Endothelial cell of umbilical vein (primary cell): ENCODE measurements around the gene NTN1. TPM values are rescaled to one million over a fixed set of nuclear protein-coding genes. Genes with fewer than 3 reads are reported as not detected.

Experiments
- BruUV-seq: library from RNA; stranded (reverse); fragments of 400-500 nt; replicated peaks from 2 replicates; lab custom pipeline; 2021; lab: Mats Ljungman, UMichigan
- CTCF ChIA-PET: fragments of 300-600, 350-600 bp; sonication (Branson Sonifier 250); formaldehyde crosslinking; loops from one replicate; lab custom pipeline; 2021; ENCODE audit warnings: antibody characterized with exemption, inconsistent platforms; lab: Charles Lee
- POLR2A ChIA-PET: fragments of 300-600, 350-600 bp; sonication (Branson Sonifier 250); formaldehyde crosslinking; loops from one replicate; lab custom pipeline; 2021; ENCODE audit warnings: antibody characterized with exemption, inconsistent platforms; lab: Charles Lee
- DNase-seq: peaks from one replicate; pipeline ENCODE4 v3.0.0-alpha.2; 2011; ENCODE audit warnings: low read depth, low spot score
- FAIRE-seq: peaks from 2 replicates; lab custom pipeline; 2011; peaks lifted over from hg19 to GRCh38; lab: Jason Lieb, UNC
- H2AFZ ChIP-seq: 2 replicates; pipeline ENCODE4 v1.6.0; 2012; ENCODE audit warnings: low read depth, low read length, control low read depth, inconsistent platforms
- H3K27ac ChIP-seq: 2 replicates; pipeline ENCODE4 v1.5.1; 2011; ENCODE audit warnings: low read depth, mild to moderate bottlenecking, control low read depth, low read length, moderate library complexity; ENCODE audit not compliant: insufficient read depth
- H3K27me3 ChIP-seq, 2 experiments: 2 replicates each; pipeline versions ENCODE4 v1.6.0 to v1.6.1; 2011; ENCODE audit warnings: low read length in 2 of 2, mixed read lengths in 1 of 2; ENCODE audit not compliant: control insufficient read depth in 2 of 2, insufficient read depth in 2 of 2
- H3K36me3 ChIP-seq, 2 experiments: 2 replicates in 1 of 2; 3 replicates in 1 of 2; pipeline ENCODE4 v1.5.1; 2011; ENCODE audit warnings: low read length in 2 of 2, mild to moderate bottlenecking in 1 of 2, moderate library complexity in 1 of 2; ENCODE audit not compliant: control insufficient read depth in 2 of 2, insufficient read depth in 2 of 2; ENCODE audit errors: extremely low read depth in 1 of 2
- H3K4me1 ChIP-seq: 3 replicates; pipeline ENCODE4 v1.5.1; 2011; ENCODE audit warnings: mild to moderate bottlenecking, low read length; ENCODE audit not compliant: control insufficient read depth, insufficient read depth; ENCODE audit errors: extremely low read depth
- H3K4me2 ChIP-seq: 2 replicates; pipeline ENCODE4 v1.6.1; 2011; ENCODE audit warnings: low read length, control low read depth, mixed read lengths; ENCODE audit not compliant: insufficient read depth
- H3K4me3 ChIP-seq, 3 experiments: fragments of 200-600 bp in 1 of 3; sonication (generic), shearing (Covaris generic) in 1 of 3; replicated peaks in 1 of 3; 2 replicates each; pipeline ENCODE4 v1.5.1; 2011 to 2016; ENCODE audit warnings: control low read depth in 3 of 3, low read length in 3 of 3, mild to moderate bottlenecking in 2 of 3, inconsistent platforms in 1 of 3, low read depth in 1 of 3, moderate library complexity in 1 of 3; ENCODE audit not compliant: insufficient read depth in 1 of 3
- H3K79me2 ChIP-seq: 2 replicates; pipeline ENCODE4 v1.6.0; 2012; ENCODE audit warnings: low read length, inconsistent platforms; ENCODE audit not compliant: control insufficient read depth, insufficient read depth
- H3K9ac ChIP-seq: replicated peaks from 2 replicates; pipeline ENCODE3; 2011; ENCODE audit warnings: low read length, control low read depth; ENCODE audit not compliant: insufficient read depth; ENCODE audit errors: extremely low read depth
- H3K9me1 ChIP-seq: replicated peaks from 3 replicates; pipeline ENCODE4 v1.6.0; 2011; ENCODE audit warnings: mild to moderate bottlenecking, low read length; ENCODE audit not compliant: control insufficient read depth, insufficient read depth; ENCODE audit errors: extremely low read depth
- H3K9me3 ChIP-seq: replicated peaks from 2 replicates; pipeline ENCODE4 v1.5.1; 2012; ENCODE audit warnings: low read length, inconsistent platforms; ENCODE audit not compliant: control insufficient read depth, insufficient read depth
- H4K20me1 ChIP-seq: replicated peaks from 2 replicates; pipeline ENCODE3; 2011; ENCODE audit warnings: mild to moderate bottlenecking, low read length; ENCODE audit not compliant: control insufficient read depth, insufficient read depth; ENCODE audit errors: extremely low read depth
- EZH2 ChIP-seq: IDR thresholded peaks from 2 replicates; pipeline ENCODE4 v1.6.1; 2012; ENCODE audit warnings: borderline replicate concordance, low read depth, mild to moderate bottlenecking, moderate library complexity, low read length, inconsistent platforms; ENCODE audit not compliant: severe bottlenecking
- FOS ChIP-seq: IDR thresholded peaks from 2 replicates; pipeline ENCODE4 v1.6.1; 2011; ENCODE audit warnings: mild to moderate bottlenecking, low read length, moderate library complexity, borderline replicate concordance; ENCODE audit not compliant: insufficient read depth
- GATA2 ChIP-seq: IDR thresholded peaks from 2 replicates; pipeline ENCODE4 v1.7.0; 2011; ENCODE audit warnings: low read depth, mild to moderate bottlenecking, moderate library complexity, mixed read lengths, low read length; ENCODE audit not compliant: insufficient read length, insufficient read depth
- JUN ChIP-seq: IDR thresholded peaks from 2 replicates; pipeline ENCODE4 v1.6.1; 2011; ENCODE audit warnings: borderline replicate concordance, low read depth; ENCODE audit not compliant: insufficient read length, insufficient read depth
- MYC ChIP-seq: IDR thresholded peaks from one replicate; pipeline ENCODE4 v1.6.1; 2011; ENCODE audit warnings: mild to moderate bottlenecking, low read depth, low read length
- POLR2A ChIP-seq: IDR thresholded peaks from 2 replicates; pipeline ENCODE4 v1.6.1; 2012; ENCODE audit warnings: low read depth, mild to moderate bottlenecking, control low read depth, low read length
- POLR2AphosphoS5 ChIP-seq: IDR thresholded peaks from 2 replicates; pipeline ENCODE4 v1.6.1; 2012; ENCODE audit warnings: low read depth, mild to moderate bottlenecking, control low read depth, low read length, moderate library complexity; ENCODE audit not compliant: insufficient read depth
- dilution Hi-C: fragments of 300-500 bp; cut with MboI; formaldehyde crosslinking; loops from one replicate; pipeline ENCODE4 v1.15.0; 2019; ENCODE audit warnings: low sequenced_read_pairs; ENCODE audit not compliant: extremely low pct_ligation_motif_present
- intact Hi-C: fragments of 100-400 bp; cut with micrococcal nuclease; formaldehyde crosslinking; loops from one replicate; pipeline ENCODE4 v1.10.0; 2022
- polyA plus RNA-seq, 4 experiments: library from polyadenylated mRNA; depleted of rRNA in 3 of 4; stranded (reverse) in 3 of 4; unstranded in 1 of 4; fragments of >200 nt; gene quantifications; 2 replicates each; pipeline versions ENCODE4 v1.2.1 to v1.2.3, GENCODE V29; 2011 to 2012; ENCODE audit warnings: missing spikeins in 1 of 4
- total RNA-seq: library from RNA; stranded (reverse); gene quantifications from 2 replicates; pipeline ENCODE4 v1.2.3, GENCODE V29; 2021
- TF ChIP-seq, protein P1 (sequence below), 2 donors: IDR thresholded peaks; 1 replicate in 1 of 2; 2 replicates in 1 of 2; pipeline ENCODE4 v1.5.1; 2011; ENCODE audit warnings: low read length in 2 of 2, mild to moderate bottlenecking in 2 of 2, moderate library complexity in 2 of 2, control low read depth in 1 of 2, inconsistent platforms in 1 of 2, low read depth in 1 of 2; ENCODE audit not compliant: insufficient read depth in 1 of 2; ENCODE audit errors: extremely low read depth in 1 of 2
- TF ChIP-seq, protein P2 (sequence below): IDR thresholded peaks from 2 replicates; pipeline ENCODE4 v1.6.1; 2011; ENCODE audit not compliant: insufficient read depth, insufficient read length

NTN1 gene
- total and polyA plus RNA-seq, 2 donors (not counting 3 experiments of a cell fraction or from before 2014, with no cell fraction given), result 0.10 to 0.18 TPM

DNA sequence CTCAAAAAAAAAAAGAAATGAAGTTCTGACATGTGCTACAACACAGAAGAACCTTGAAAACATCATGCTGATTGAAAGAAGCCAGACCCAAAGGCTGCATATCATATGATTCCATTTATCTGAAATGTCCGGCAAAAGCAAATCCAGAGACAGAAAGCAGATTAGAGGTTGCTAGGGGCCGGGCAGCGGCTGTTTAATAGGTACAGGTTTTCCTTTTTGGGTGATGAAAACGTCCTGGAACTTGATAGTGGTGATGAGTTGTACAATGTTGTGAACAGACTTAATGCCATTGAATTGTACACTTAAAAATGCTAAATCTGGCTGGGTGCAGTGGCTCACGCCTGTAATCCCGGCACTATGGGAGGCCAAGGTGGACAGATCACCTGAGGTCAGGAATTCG is 166.5 kb downstream of the NTN1 start:
- no peak overlapping the region for H2AFZ ChIP-seq
- no peaks in the 10 kb centered on the region for H3K9me3 ChIP-seq
- H3K9me1 ChIP-seq, result no peaks in the 10 kb centered on the region
- H3K9ac ChIP-seq, result no peak overlapping the region
- DNase-seq, result no peak
- no peak for TF ChIP-seq POLR2A
- no peak for TF ChIP-seq GATA2
- no peak for TF ChIP-seq MYC
- no peak for TF ChIP-seq EZH2
- no peak for TF ChIP-seq POLR2AphosphoS5
- TF ChIP-seq JUN, result no peak
- TF ChIP-seq, protein P1, sequence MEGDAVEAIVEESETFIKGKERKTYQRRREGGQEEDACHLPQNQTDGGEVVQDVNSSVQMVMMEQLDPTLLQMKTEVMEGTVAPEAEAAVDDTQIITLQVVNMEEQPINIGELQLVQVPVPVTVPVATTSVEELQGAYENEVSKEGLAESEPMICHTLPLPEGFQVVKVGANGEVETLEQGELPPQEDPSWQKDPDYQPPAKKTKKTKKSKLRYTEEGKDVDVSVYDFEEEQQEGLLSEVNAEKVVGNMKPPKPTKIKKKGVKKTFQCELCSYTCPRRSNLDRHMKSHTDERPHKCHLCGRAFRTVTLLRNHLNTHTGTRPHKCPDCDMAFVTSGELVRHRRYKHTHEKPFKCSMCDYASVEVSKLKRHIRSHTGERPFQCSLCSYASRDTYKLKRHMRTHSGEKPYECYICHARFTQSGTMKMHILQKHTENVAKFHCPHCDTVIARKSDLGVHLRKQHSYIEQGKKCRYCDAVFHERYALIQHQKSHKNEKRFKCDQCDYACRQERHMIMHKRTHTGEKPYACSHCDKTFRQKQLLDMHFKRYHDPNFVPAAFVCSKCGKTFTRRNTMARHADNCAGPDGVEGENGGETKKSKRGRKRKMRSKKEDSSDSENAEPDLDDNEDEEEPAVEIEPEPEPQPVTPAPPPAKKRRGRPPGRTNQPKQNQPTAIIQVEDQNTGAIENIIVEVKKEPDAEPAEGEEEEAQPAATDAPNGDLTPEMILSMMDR (IDR thresholded peaks at IDR 0.05; ENCODE audit: extremely low read depth in 1 of 2, insufficient read depth in 1 of 2, low read depth in 1 of 2, low read length in 2 of 2), result no peak
- no peak for TF ChIP-seq FOS
- TF ChIP-seq, protein P2, sequence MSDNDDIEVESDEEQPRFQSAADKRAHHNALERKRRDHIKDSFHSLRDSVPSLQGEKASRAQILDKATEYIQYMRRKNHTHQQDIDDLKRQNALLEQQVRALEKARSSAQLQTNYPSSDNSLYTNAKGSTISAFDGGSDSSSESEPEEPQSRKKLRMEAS, result no peak
- no peaks in the 10 kb centered on the region for H3K79me2 ChIP-seq
- H3K4me1 ChIP-seq, result no peaks in the 10 kb centered on the region
- ChIA-PET CTCF (no interaction called here), POLR2A (no interaction called here)
- H3K4me2 ChIP-seq, result no peak overlapping the region
- no TSS peak for BruUV-seq
- intact Hi-C loops (no loop called here), dilution Hi-C loops (no loop called here)
- H3K36me3 ChIP-seq, result no peaks in the 10 kb centered on the region
- H4K20me1 ChIP-seq, result no peaks in the 10 kb centered on the region
- H3K27me3 ChIP-seq, result no peaks in the 10 kb centered on the region
- FAIRE-seq, result no peak
- no peak overlapping the region for H3K4me3 ChIP-seq
- H3K27ac ChIP-seq, result no peak overlapping the region
